ENCODE measurements around the gene LITAFD. TPM values are rescaled to one million over a fixed set of nuclear protein-coding genes. Genes with fewer than 3 reads are reported as not detected.

The LITAFD gene
- total RNA-seq, 1 donor, result not detected

DNA sequence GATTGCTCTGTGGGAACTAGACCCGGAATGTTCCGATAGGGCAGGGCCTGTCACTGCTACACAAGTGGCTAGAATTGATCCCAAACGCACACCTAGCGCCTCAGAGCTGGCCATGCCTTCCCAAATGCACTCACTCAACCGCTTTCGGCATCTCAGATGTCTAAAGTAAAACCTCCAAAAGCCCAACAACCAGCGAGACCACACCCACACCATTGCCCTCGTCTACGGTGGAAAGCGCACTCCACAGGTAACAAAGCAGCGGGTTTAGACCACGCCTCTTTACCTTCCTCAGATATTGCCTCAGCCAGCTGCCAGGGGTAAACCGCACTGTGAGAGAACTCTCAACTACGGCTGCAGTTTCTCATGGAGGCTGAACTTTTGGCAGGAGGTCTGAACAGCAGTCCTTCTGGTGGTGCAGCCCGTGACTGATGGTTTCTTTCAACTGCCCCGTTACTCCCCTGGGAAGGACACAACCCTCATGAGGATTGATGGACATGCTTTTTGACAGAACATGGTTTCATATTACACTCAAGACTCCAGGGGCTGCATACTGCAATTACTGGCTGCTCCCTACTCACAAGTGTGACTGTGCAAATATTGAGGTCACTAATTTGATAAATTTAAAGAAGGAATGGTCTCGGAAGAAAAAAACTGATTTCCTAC lies 47.1 kb downstream of the LITAFD start:
- Histone ChIP-seq H3K9me3 (ENCODE audit: low read depth, low read length) (no peaks in the 10 kb centered on the region), H3K27me3 (ENCODE audit: insufficient read depth, low read length) (no peaks in the 10 kb centered on the region), H3K4me1 (ENCODE audit: insufficient read depth, low read length) (peaks cover 8% of the 10 kb centered on the region), H3K4me3 (ENCODE audit: low read length) (no peak overlapping the region)

DNA sequence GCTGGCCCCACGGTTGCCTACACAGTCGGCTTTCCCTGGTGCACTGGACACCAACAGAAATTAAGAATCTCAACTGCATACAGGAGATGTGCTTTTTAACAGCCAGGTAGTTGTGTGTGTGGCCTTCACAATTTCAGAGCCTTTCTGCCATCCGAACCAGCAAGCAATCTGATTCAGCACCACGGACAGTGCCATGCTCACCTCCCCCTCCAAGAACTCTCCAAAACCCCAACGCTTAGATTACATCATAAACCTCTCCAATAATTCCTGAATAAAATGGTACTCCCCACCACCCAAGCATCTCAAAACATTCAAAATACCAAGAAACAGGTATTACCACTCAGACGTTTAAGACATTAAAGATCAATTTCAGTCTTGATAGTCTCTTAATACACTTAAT lies 49.7 kb downstream of the LITAFD start:
- H3K4me1 ChIP-seq (ENCODE audit: insufficient read depth, low read length), result peaks cover 17% of the 10 kb centered on the region
- no peak overlapping the region for H3K4me3 ChIP-seq (ENCODE audit: low read length)
- H3K9me3 ChIP-seq (ENCODE audit: low read depth, low read length), result no peaks in the 10 kb centered on the region
- H3K27me3 ChIP-seq (ENCODE audit: insufficient read depth, low read length), result no peaks in the 10 kb centered on the region

DNA sequence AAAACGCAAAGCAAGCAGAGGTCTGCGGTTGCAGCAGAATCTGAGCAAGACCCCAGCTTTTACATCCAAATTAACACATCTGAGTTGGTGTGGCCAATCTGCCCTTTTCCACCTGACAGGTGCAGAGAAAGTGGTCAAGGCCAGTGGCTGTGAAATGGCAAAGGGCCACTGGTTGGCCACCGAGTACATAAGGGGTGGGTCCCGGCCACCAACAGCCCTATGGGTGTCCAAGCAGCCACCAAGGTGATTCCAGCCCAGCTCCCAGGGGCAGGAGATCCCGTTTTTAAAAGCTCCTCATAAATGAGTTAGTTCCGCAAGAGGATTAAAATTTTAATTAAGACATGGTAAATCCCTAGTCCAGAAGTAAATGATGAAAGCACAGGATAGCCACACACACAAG lies 52.5 kb downstream of the LITAFD start:
- H3K4me1 ChIP-seq (ENCODE audit: insufficient read depth, low read length), result peaks cover 30% of the 10 kb centered on the region
- H3K27me3 ChIP-seq (ENCODE audit: insufficient read depth, low read length), result no peaks in the 10 kb centered on the region
- no peaks in the 10 kb centered on the region for H3K9me3 ChIP-seq (ENCODE audit: low read depth, low read length)
- H3K4me3 ChIP-seq (ENCODE audit: low read length), result no peak overlapping the region

Other genes with a start within 250 kb of the LITAFD start
- 2.5 TPM for gene ABAT, start 207.7 kb upstream of the LITAFD start, total RNA-seq
- gene TMEM186, start 84.7 kb upstream of the LITAFD start, total RNA-seq, result 1.3 TPM
- gene PMM2, start 84.5 kb upstream of the LITAFD start, total RNA-seq, result 19.7 TPM
- gene CARHSP1, start 13.3 kb upstream of the LITAFD start, total RNA-seq, result 22.4 TPM
- gene USP7, start 81.6 kb downstream of the LITAFD start, total RNA-seq, result 209 TPM
- gene HAPSTR1, start 209.3 kb downstream of the LITAFD start, total RNA-seq, result 143 TPM